ENCODE data around the gene SNAP91. TPM values are rescaled to one million over a fixed set of nuclear protein-coding genes. Genes with fewer than 3 reads are reported as not detected.
A peak's percentile ranks its signal among the peaks of the same experiment; 100 is the strongest.
"Not testable (repeated sequence)": the region's sequence is repeated elsewhere in the genome, so short reads cannot be mapped to it uniquely, and the experiment has no call there.

SNAP91 gene, protein sequence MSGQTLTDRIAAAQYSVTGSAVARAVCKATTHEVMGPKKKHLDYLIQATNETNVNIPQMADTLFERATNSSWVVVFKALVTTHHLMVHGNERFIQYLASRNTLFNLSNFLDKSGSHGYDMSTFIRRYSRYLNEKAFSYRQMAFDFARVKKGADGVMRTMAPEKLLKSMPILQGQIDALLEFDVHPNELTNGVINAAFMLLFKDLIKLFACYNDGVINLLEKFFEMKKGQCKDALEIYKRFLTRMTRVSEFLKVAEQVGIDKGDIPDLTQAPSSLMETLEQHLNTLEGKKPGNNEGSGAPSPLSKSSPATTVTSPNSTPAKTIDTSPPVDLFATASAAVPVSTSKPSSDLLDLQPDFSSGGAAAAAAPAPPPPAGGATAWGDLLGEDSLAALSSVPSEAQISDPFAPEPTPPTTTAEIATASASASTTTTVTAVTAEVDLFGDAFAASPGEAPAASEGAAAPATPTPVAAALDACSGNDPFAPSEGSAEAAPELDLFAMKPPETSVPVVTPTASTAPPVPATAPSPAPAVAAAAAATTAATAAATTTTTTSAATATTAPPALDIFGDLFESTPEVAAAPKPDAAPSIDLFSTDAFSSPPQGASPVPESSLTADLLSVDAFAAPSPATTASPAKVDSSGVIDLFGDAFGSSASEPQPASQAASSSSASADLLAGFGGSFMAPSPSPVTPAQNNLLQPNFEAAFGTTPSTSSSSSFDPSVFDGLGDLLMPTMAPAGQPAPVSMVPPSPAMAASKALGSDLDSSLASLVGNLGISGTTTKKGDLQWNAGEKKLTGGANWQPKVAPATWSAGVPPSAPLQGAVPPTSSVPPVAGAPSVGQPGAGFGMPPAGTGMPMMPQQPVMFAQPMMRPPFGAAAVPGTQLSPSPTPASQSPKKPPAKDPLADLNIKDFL
- 0.10 TPM in 1 of 2 replicates, not detected in the other for total RNA-seq

GRCh38 chr6:83708970-83709747, at the start of gene SNAP91:
Gene SNAP91 (minus strand): TSS chr6:83709101. CDS start chr6:83707927, 1,174 bp downstream.
- no peak for DNase-seq (ENCODE audit: low read depth)

DNA sequence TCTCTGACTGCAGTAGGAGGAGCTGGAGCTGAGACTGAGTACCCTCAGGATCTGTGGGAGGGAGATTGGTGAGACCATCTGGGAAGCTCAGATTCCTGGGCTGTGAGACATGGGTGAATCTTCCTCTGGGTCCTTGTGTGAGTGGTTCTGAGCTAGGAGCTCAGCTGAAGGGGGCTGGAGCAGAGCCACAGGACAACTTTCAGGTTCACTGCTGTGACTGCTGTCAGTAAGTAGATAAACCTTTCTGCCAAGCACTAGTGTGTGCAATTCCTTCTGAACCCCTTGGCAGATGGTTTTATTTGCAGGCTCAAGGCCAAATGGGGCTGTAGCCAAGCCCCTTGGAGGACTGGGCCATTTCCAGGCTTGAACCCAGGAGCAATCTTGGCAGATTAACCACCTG, 49.6 kb upstream of the SNAP91 start:
- no peak for DNase-seq (ENCODE audit: low read depth)

- DNase-seq (ENCODE audit: low read depth): no peak
Observed at GRCh38 chr6:83757021-83757420, 48.1 kb upstream of the SNAP91 start.

GRCh38 chr6:83756565-83756964, 47.7 kb upstream of the SNAP91 start:
- no peak for DNase-seq (ENCODE audit: low read depth)

- not testable (repeated sequence) for DNase-seq (ENCODE audit: low read depth)
Observed at GRCh38 chr6:83752375-83752774, 43.5 kb upstream of the SNAP91 start.

GRCh38 chr6:83741089-83741488, 32.2 kb upstream of the SNAP91 start:
- no peak for DNase-seq (ENCODE audit: low read depth)

DNA sequence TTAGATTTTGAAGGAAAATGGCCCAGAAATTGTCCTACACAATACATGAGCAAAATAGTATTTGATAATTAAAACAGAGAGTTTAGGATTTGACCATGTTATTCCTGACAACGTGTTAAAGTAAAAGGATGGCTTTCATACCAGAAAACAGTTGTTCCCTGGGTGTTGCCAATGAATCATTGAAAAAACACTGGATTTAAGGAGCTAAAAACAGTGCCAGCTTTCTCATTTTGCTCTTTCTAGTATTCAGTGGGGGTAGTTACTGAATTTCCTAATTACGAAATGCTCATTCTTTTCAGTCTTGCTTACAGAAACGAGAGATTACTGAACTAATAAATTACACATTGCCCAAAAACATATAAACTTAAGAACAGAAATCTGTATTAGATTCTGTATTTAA, 26.6 kb upstream of the SNAP91 start:
- no peak for DNase-seq (ENCODE audit: low read depth)

DNA sequence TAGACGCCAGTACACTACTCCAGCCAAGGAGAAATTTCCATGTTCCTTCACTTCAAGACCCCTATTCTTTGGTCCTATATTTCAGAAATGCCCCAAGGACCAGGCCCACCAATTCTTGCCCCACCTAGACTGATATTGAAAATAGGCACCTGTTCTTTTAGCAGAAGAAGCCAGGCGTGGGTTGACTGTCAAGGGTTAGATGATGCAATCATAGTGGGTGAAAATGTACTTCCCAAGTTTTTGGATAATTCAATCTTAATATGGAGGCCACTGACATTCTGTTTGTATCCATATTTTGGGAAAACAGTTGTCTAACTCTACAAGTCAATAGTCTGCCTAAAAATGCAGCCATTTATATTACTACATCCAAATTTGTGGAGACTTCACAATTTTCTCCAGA, 21.0 kb upstream of the SNAP91 start:
- DNase-seq (ENCODE audit: low read depth): no peak

- DNase-seq (ENCODE audit: low read depth): no peak
Observed at GRCh38 chr6:83722876-83723275, 14.0 kb upstream of the SNAP91 start.

GRCh38 chr6:83717809-83718208, 8.9 kb upstream of the SNAP91 start:
- DNase-seq (ENCODE audit: low read depth): no peak

DNA sequence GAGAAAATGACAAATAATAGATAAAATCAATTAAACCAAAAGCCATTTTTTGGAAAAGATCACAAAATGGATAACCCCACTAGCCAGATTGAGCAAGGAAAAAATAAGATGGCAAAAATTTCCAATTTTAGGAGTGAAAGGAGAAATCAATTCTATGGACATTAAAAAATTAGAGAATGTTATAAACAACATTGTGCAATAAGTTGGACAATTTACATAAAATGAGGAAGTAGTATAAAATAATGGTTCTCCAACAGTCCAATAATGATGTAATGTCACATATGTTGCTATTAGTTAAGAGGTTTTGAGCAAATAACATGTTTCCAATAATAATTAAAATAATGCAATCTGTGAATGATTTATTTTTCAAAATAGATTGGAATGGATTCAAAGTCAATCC, 3.1 kb upstream of the SNAP91 start:
- DNase-seq (ENCODE audit: low read depth): no peak

GRCh38 chr6:83709748-83710050, 798 bp upstream of the SNAP91 start:
- no peak for DNase-seq (ENCODE audit: low read depth)

DNA sequence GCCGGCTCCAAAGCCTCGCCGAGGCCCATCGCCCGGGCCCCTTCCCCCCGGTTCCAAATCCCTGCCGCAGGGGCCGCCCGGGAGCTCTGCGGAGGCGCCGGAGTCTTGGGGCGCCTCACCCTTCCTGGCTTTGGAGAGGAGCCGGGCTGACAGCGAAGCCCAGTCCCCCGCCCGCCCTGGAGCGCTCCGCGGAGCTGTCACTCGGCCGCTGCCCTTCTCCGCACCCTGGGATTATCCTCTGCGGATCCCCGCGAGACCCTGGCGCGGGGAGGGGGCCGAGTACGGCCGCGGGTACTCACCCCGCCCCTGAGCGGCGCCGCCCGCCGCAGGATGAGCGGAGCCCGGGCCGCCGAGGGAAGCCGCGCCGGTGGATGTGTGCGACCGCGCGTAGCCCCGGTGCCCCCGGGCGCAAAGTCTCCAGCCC, 343 bp downstream of the SNAP91 start:
- no peak for DNase-seq (ENCODE audit: low read depth)

- DNase-seq (ENCODE audit: low read depth): no peak
Observed at GRCh38 chr6:83707829-83708545, 914 bp downstream of the SNAP91 start.

DNA sequence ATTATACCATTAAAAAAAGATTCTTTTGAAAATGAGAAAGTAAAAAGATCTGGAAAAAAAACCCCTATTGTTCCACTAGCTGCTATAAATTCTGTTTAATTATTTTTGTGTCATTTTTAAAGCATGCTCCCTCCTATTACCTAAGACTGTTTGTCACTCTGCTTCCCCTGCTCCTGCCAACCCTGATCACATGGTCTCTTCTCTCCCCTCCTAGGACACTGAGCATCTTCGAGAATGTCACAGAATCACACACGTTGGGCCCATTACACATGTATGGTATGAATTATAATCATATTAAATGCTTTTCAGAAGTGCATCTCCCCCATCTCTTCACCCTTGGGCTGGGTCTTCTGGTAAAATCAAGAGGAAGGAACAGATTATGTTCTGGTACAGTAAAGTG, 6.2 kb downstream of the SNAP91 start:
- DNase-seq (ENCODE audit: low read depth): no peak

- no peak for DNase-seq (ENCODE audit: low read depth)
Observed at GRCh38 chr6:83702077-83702476, 6.8 kb downstream of the SNAP91 start.

- peak; percentile 75 for DNase-seq (ENCODE audit: low read depth)
Observed at GRCh38 chr6:83696674-83697073, 12.2 kb downstream of the SNAP91 start.

- DNase-seq (ENCODE audit: low read depth): no peak
Observed at GRCh38 chr6:83685481-83685880, 23.4 kb downstream of the SNAP91 start.

DNA sequence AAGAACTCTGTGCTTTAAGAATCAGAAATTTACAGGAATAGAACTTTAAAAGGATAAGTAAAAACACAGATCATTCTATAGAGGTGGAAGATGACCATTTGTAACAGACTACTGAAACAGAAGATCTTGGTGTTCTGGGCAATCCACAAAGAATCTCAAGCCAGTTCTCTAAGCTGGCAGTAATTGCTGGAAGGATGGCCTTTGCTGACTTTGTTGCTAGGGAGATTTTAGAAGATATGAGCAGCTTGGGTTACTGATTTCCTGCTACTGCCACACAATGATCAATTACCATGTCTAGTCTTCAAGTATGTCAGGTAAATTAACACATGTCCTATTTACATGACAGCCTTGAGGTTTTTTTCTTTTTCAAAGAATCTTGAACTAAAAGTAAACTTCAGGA, 31.1 kb downstream of the SNAP91 start:
- no peak for DNase-seq (ENCODE audit: low read depth)

- no peak for DNase-seq (ENCODE audit: low read depth)
Observed at GRCh38 chr6:83637953-83638352, 70.9 kb downstream of the SNAP91 start.

DNA sequence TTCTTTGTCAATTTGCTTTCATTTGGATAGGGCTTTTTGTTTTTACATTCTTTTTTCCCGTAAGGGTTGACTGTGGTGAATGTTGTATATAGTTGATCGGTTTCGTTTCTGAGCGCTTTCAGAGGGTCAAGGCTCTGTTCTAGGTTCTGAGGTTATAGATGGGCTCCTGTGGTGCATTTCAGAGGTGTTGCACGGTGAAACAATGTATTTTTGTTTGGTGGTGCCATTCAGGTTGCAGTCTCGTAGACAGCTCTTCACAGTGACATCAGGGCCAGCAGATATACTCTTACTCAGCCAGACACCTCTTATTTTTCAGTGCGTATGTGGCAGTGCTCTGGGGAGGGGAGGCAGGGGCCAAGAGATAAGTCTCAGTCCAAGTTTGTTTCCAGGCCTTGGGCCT, 72.1 kb downstream of the SNAP91 start:
- no peak for DNase-seq (ENCODE audit: low read depth)

DNA sequence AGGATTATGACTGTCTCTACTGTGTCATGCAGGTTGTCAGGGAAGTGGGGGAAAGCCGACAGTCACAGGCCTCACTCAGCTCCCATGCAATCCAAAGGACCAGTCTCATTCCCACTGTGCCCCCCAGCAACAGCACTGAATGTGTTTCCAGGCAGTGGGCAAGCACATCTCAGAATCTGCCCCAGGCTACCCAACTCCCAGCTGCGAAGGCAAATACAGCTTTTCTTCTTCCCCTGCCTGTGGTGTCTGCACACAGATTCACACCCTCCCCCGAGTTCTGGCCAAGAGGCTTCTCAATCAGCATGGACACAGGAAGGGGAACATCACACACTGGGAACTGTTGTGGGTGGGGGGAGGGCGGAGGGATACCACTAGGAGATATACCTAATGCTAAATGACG, 75.3 kb downstream of the SNAP91 start:
- DNase-seq (ENCODE audit: low read depth): no peak

All from renal cortical epithelial cell (primary cell).